ENCODE measurements around the gene ACTBL2.

Gene ACTBL2

DNA sequence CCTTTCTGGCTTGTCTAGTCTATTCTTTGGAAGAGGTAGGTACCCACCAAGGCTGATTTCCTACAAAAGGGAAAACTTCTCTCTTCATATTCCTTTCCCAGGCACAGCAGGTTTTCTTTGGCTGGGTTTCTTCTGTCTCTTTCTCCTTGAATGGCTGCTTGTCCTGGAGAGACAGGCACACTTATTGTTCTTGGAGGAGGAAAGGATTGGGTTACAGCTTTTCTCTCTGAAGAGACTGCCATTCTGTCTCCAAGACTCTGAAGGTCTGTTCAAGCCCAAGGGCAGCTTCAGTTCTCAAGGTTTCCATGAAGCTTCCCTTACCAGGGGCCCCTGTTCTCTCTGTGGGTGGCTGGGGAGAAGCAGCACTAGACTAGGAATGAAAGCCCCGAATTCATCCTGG is 33.9 kb downstream of the ACTBL2 start:
- DNase-seq (ENCODE audit: low read depth), result no peak

DNA sequence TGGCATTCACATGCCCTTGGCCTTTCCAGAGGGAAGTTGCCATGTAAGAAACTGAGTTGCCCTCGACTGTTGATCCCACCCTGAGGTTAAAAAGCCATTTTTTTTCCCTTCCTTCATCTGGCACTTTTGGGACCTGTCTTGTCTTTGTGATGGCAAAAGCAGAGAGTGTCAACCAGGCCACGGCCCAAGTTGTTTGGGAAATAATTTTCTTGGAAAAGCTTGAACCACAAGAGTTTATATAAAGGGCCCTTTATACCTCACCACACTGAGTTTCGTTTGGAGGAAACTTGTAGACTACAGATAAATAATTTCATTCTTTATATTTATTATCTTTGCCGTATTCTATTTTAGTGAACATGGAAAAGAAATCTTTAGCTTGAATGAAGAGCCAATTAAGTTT is 34.3 kb downstream of the ACTBL2 start:
- DNase-seq (ENCODE audit: low read depth), result no peak

DNA sequence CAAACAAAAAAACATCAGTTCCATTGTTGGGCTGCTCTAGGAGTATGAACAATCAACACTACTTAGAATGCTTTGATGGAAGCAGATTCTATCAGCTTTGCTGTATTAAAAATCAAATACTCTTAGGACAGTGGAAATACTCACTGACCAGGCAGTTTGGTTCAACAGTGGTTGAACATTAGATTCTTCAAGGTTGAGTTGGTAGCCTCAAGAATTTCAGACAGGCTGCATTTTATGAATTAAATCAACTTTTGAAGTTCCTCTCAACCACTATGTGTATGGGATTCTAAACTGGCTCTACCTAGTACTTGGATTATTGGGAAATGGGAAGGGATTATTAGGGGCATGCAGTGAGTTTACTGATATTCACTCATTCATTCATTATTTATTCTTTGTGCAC is 35.0 kb downstream of the ACTBL2 start:
- no peak for DNase-seq (ENCODE audit: low read depth)

DNA sequence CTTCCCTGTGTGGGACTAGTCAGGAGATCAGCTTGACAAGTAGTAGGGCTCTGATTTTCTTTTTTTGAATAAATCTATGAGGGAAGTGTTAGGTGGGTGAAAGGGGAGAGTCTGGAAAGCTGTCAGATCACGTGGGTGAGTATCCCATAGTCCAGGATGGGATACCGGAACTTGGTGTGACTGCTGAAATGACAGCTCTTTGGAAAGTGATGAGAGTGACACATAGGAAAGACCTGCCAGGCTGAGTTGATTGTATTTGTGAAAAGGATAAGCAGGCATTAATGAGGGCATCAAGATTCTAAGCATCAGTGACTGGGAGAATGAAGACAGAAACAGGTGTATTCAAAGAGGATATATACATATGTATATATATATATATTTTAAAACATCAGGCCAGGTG is 35.6 kb downstream of the ACTBL2 start:
- DNase-seq (ENCODE audit: low read depth), result no peak

DNA sequence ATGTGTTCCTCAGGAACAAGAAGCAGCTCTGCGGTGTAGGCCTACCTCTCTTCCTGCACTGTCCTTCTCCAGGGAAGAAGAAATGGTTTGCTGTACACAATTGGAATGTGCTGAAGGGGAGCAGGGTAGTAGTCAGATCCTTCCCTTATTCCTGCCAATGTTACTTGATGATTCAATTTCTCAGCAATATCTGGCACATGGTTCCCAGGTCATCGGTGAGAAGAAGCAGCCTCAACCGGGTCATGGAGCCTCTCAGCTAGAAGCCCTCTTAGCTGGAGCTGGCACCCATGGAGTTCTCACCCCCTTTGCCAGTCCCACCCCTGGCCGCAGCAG is 36.9 kb downstream of the ACTBL2 start:
- no peak for DNase-seq (ENCODE audit: low read depth)

DNA sequence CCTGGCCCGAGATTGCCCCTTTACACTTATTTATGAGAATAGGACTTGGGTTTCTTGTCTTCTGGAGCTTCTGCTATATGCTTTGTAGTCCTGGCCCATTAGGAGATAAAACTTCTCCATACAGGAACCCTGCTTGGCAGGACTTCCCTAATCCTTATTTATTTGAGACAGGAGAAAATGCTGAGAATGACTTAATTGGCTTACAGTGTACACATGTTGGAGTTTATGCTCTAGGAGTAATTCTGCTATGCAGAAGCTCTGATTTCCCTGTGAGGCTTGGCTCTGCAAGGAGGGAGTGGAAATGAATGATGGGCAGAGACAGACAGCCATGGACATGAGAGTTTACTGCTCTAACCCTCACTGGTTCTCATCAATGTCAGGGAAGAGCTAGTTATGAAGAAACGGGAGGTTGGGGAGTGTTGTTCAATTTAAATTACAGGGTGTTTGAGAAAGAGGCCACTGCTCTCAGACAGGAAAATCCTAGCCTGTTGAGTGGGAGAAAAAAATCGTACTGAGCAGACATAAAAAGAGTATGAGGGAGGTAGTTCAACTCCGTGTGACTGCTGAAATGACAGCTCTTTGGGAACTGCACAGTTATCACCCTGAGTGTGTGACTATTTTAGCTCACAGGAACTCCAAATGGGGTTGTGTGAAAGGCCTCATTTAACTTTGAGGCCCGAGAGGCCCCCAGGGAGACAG is 37.5 kb downstream of the ACTBL2 start:
- no peak for DNase-seq (ENCODE audit: low read depth)

DNA sequence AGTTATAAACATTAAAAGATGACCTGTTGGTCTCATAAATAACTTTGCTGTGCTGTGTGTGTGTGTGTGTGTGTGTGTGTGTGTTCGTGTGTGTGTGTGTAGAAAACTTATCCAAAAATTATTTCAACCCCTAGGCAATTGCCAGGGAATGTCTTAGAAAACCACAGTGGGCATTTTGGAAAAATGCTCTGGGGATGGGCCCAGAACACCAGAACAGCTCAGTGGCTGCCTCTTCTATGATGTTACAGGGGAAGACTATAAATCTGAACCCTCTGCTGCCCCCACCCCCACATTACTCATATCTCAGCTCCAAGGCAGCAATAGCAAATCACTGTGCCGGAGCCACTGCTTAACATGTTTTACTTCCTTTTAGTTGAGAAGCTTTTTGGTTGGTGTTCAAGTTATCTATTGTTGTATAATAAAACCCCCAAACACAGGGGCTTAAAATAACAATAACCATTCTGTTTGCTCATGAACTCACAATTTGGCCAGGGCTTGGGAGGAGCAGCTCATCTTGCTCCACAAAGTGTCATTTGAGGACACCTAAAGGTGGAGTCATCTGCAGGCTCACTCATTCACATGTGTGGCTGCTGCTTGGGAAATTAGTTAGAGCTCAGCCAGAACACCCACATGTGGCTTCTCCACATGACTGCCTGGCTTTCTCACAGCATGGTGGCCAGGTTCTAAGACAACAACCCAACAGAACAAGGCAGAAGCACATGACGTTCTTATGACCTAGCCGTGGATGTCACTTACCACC is 40.4 kb downstream of the ACTBL2 start:
- no peak for DNase-seq (ENCODE audit: low read depth)

DNA sequence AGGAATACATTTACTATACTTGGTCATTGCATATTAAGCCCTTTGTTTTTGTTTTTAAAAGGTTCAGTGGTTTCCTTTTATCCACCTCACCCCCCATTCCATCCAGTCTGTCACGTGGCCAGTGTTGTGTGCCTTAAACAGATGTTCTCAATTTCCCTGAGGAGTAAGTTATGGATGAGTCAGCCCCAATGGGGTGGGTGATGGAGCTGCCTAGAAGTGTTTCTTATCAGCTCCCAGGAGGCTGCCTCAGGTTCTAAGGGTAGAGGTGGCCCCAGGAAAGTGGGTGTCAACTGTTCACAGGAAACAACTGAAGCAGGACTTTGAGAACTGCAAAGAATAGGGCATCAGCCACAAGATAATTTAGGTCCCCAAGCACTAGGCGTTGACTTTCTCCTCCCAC is 41.1 kb downstream of the ACTBL2 start:
- no peak for DNase-seq (ENCODE audit: low read depth)

DNA sequence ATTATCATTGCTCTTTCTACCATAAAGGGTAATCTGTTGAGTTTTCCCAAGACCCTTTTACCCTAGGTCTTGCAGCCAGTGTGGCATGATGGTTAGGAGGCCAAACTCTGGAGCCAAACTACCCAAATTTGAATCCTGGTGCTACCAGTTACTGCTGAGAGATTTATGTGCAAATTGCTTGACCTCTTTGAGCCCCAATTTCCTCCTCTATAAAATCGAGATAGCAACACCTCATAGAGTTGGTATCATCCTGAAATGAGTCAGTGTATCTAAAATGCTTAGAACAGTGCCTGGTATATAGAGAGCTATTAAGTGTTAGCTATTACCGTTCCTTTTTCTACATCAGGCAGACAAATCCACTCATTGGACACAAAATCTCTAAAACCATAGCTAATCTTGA is 43.0 kb downstream of the ACTBL2 start:
- no peak for DNase-seq (ENCODE audit: low read depth)

DNA sequence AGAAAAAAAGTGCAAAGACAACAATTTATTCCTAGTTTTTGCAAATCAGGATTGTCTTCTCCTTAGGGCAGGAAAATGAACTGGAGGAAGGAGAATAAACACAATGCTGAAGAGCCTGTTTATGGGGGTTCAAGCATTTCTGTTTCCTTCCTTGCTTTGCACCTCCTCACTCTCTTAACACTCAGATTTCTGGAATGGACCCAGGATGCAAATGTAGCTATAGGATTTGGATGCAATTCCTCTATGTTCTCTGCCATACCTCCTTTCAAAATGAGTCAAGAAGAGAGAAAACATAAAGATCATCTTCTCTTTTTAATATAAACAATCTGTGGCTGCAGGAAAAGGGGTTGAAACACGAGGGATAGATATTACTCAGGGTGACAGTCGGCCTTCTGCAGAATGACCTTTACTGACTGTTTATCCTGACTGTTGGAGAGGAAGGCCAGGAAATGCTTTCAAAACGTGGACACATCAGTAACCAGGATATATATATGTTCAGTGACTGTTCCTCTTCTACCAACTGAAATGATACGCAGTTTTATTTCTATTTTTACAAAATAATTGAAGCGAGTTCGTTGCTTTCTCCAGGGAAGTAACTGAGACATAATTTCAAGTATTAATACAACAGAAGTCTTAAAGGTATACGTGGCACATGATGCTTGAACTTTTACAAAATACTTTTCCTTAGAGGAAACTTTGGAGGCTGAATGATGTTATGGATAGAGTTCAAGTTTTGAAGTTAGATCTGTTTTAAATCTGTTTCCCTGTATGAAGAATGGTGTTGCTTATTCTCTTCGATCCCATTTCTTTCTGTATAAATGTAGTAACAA is 44.4 kb downstream of the ACTBL2 start:
- DNase-seq (ENCODE audit: low read depth), result no peak

DNA sequence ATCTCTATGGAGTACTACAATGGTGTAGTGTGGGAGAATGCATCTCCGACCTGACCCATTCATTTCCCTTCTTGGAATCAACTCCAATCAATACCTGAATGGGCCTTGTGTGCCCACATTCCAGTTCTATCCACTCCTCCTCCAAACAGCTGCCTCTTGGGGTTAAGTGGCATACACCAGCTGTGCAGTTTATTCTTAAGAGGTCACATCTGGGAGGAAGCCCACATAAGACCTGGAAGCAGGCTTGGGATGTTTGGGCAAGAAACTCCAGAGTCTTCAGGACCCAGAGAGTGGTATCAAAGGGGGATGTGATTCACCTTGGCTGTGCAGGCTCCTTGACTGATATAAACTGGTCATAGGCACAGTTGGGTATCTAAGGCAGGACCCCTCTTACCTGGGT is 46.0 kb downstream of the ACTBL2 start:
- no peak for DNase-seq (ENCODE audit: low read depth)

DNA sequence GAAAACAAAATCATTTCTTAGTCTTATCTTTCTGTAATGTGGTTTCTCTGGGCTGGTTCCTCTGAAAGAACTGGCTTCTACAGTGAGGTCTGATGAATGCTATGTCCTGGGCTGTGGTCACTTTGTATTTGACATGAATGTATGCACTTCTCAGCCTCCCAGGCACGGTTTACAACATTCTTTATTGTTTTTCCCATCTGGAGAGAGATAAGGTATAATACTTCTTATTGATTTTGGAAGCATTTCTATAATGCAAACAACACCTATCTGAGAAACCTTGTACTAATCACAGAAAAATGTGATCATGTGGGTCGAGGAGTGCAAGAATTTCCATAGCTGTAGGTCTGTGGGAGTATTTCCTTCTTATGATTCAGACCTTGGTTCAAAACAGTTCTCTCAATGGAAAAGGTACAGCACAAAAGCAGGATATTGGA is 46.9 kb downstream of the ACTBL2 start:
- DNase-seq (ENCODE audit: low read depth), result no peak

DNA sequence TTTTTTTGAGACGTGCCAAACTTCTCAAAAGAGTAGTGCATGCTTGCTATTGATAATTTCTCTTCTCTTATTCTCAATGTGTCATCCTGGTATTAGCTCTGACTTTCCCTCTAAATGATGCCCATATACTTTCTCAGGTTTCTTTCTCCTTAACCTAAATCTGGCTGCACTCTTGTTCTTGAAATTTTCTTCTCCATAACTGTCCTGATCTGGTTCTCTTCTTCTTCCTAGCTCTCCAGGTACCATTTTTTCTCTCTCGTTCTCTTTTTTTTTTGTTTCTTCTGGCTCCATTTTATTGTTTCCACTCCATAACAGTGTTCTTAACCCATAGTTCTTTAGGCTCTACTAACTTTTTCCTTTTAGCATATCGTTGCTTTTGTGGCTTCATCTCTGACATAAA is 47.9 kb downstream of the ACTBL2 start:
- DNase-seq (ENCODE audit: low read depth), result no peak

DNA sequence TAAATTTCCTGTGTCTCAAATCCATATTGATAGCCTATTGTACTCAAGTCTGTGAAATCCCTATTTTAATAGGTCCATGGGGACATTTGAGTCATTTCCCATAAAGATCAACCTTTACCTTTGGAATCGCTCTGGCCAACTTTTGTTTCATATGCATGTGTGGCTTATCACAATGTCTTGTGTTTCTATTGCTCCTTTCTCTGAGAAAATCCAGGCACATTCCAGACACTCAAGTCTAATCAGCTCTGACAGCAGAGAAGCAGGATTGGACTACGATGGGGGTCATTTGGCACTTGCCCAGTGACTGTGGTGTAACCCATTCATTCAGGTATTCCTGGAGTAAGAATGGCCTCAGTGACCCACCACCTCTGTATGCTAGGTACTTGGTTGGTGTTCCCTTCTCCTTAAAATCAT is 48.4 kb downstream of the ACTBL2 start:
- no peak for DNase-seq (ENCODE audit: low read depth)

DNA sequence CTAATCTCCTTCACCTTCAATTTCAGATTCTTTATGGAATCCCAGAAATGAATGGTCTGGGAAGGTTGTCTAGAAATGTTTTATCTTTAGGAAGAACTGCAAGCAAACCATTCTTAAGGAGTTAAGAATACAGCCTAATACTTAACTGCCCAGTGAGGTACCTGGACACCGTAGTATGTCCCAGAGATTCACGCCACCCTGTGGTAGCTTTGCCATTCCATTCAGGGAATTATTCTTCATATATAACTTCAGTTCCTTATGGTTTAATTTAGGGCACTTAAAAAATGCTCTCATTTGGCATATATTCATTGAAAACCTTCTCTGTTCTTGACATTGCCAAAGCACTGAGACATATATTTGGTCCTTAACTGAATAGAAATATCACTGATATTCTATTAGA is 49.7 kb downstream of the ACTBL2 start:
- no peak for DNase-seq (ENCODE audit: low read depth)

DNA sequence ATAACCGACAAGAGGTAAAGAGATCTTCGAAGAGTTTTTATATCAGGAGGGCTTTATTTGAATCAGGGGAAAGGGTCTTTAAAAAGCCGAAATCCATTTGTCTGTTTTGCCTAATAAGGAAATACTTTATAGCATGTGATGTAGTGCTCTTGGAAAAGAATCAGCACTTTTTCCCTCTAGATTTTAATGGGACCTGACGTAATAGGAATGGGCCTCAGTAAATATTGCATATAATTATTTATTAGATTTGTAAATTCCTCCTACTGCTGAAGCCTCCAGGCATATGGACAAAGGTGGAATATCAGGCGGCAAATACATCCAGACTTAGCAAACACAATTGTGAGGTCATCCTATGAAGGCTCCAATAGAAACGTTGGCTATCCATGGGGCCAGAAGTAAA is 50.9 kb downstream of the ACTBL2 start:
- no peak for DNase-seq (ENCODE audit: low read depth)

Measured in activated T-cell treated with anti-CD3 and anti-CD28 coated beads for 1 hour (primary cell).